ENCODE data around the gene ILF3.

DNA sequence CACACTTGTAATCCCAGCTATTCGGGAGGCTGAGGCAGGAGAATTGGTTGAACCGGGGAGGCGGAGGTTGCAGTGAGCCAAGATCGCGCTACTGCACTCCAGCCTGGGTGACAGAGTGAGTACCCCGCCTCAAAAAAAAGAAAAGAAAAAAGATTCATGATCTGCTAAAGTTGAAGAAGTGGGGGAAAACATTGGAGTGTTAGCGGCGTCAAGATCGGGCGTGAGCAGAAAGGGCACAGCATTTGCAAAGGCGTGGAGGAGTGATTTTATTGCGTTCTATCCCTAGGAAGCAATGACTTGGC, 62.9 kb downstream of the ILF3 start:
- TF ChIP-seq BHLHE40 (IDR thresholded peaks at IDR 0.05; ENCODE audit: borderline replicate concordance), result no peak
- TF ChIP-seq FOXA1 (IDR thresholded peaks at IDR 0.05), result no peak
- no peak for TF ChIP-seq CTBP1 (IDR thresholded peaks at IDR 0.05; ENCODE audit: borderline replicate concordance)
- no peak for TF ChIP-seq SUZ12 (IDR thresholded peaks at IDR 0.05)
- no peak for TF ChIP-seq ZNF384 (IDR thresholded peaks at IDR 0.05)
- no peak for TF ChIP-seq FOXM1 (IDR thresholded peaks at IDR 0.05; ENCODE audit: borderline replicate concordance)
